ENCODE data around the gene PCDHA1.
"Not testable (repeated sequence)": the region's sequence is repeated elsewhere in the genome, so short reads cannot be mapped to it uniquely, and the experiment has no call there.

Gene PCDHA1

DNA sequence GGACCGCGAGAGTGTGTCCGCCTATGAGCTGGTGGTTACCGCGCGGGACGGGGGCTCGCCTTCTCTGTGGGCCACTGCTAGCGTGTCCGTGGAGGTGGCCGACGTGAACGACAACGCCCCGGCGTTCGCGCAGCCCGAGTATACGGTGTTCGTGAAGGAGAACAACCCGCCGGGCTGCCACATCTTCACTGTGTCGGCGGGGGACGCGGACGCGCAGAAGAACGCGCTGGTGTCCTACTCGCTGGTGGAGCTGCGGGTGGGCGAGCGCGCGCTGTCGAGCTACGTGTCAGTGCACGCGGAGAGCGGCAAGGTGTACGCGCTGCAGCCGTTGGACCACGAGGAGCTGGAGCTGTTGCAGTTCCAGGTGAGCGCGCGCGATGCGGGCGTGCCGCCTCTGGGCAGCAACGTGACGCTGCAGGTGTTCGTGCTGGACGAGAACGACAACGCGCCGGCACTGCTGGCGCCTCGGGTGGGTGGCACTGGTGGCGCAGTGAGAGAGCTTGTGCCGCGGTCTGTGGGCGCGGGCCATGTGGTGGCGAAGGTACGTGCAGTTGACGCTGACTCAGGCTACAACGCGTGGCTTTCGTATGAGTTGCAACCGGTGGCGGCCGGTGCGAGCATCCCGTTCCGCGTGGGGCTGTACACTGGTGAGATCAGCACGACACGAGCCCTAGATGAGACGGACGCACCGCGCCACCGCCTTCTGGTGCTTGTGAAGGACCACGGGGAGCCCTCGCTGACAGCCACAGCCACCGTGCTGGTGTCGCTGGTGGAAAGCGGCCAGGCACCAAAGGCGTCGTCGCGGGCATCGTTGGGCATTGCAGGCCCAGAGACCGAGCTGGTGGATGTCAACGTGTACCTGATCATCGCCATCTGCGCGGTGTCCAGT, 49.9 kb downstream of the PCDHA1 start:
- no peak for TF ChIP-seq ZBTB7A (IDR thresholded peaks at IDR 0.05; ENCODE audit: low read depth)
- TF ChIP-seq EP300 (IDR thresholded peaks at IDR 0.05; ENCODE audit: borderline replicate concordance) = no peak
- no peak for TF ChIP-seq TEAD4 (IDR thresholded peaks at IDR 0.05)
- no peak for TF ChIP-seq YY1 (IDR thresholded peaks at IDR 0.05; ENCODE audit: low read depth)
- TF ChIP-seq, protein P1, sequence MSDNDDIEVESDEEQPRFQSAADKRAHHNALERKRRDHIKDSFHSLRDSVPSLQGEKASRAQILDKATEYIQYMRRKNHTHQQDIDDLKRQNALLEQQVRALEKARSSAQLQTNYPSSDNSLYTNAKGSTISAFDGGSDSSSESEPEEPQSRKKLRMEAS (IDR thresholded peaks at IDR 0.05) = no peak
- TF ChIP-seq NFIC (IDR thresholded peaks at IDR 0.05) = no peak
- TF ChIP-seq, protein P2, sequence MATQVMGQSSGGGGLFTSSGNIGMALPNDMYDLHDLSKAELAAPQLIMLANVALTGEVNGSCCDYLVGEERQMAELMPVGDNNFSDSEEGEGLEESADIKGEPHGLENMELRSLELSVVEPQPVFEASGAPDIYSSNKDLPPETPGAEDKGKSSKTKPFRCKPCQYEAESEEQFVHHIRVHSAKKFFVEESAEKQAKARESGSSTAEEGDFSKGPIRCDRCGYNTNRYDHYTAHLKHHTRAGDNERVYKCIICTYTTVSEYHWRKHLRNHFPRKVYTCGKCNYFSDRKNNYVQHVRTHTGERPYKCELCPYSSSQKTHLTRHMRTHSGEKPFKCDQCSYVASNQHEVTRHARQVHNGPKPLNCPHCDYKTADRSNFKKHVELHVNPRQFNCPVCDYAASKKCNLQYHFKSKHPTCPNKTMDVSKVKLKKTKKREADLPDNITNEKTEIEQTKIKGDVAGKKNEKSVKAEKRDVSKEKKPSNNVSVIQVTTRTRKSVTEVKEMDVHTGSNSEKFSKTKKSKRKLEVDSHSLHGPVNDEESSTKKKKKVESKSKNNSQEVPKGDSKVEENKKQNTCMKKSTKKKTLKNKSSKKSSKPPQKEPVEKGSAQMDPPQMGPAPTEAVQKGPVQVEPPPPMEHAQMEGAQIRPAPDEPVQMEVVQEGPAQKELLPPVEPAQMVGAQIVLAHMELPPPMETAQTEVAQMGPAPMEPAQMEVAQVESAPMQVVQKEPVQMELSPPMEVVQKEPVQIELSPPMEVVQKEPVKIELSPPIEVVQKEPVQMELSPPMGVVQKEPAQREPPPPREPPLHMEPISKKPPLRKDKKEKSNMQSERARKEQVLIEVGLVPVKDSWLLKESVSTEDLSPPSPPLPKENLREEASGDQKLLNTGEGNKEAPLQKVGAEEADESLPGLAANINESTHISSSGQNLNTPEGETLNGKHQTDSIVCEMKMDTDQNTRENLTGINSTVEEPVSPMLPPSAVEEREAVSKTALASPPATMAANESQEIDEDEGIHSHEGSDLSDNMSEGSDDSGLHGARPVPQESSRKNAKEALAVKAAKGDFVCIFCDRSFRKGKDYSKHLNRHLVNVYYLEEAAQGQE (IDR thresholded peaks at IDR 0.05; ENCODE audit: low read depth) = no peak
- TF ChIP-seq, protein P3, sequence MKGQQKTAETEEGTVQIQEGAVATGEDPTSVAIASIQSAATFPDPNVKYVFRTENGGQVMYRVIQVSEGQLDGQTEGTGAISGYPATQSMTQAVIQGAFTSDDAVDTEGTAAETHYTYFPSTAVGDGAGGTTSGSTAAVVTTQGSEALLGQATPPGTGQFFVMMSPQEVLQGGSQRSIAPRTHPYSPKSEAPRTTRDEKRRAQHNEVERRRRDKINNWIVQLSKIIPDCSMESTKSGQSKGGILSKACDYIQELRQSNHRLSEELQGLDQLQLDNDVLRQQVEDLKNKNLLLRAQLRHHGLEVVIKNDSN (IDR thresholded peaks at IDR 0.05) = no peak
- TF ChIP-seq FOXM1 (IDR thresholded peaks at IDR 0.05; ENCODE audit: borderline replicate concordance, low read depth) = no peak
- no peak for TF ChIP-seq TCF12 (IDR thresholded peaks at IDR 0.05; ENCODE audit: low read depth)
- no peak for TF ChIP-seq EGR1 (IDR thresholded peaks at IDR 0.05)
- TF ChIP-seq TAF1 (IDR thresholded peaks at IDR 0.05; ENCODE audit: low read depth) = no peak

DNA sequence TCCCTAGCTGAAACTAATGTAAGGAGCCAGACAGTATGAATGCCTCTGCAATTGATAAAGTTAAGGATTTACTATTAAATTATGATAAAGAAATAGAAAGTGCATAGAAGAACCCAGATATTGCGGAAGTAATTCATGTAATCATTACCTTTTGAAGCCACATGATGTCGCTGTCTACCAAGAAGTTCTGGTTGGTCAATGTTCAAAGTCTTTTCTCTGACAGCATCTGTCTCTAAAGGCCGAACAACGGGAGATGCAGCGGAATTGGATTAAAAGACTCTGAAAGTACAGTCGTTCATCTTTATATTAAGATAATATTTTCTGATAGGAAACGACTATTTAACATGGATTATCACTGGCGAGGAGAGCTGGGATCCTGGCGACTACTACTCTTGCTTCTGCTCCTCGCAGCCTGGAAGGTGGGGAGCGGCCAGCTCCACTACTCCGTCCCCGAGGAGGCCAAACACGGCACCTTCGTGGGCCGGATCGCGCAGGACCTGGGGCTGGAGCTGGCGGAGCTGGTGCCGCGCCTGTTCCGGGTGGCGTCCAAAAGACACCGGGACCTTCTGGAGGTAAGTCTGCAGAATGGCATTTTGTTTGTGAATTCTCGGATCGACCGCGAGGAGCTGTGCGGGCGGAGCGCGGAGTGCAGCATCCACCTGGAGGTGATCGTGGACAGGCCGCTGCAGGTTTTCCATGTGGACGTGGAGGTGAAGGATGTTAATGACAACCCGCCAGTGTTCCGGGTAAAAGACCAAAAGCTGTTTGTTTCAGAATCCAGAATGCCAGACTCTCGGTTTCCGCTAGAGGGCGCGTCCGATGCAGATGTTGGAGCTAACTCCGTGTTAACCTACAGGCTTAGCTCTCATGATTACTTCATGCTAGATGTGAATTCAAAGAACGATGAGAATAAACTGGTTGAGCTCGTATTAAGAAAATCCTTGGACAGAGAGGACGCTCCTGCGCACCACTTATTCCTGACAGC, 55.3 kb downstream of the PCDHA1 start, which contains the start of gene PCDHA8:
Gene PCDHA8 (plus strand): TSS at position 210 of the 985 bp plus-strand sequence. CDS start 135 bp downstream, at position 345.
- TF ChIP-seq FOXM1 (IDR thresholded peaks at IDR 0.05; ENCODE audit: borderline replicate concordance, low read depth) = no peak
- TF ChIP-seq RAD21 (IDR thresholded peaks at IDR 0.05; ENCODE audit: low read depth) = peak; percentile 50

DNA sequence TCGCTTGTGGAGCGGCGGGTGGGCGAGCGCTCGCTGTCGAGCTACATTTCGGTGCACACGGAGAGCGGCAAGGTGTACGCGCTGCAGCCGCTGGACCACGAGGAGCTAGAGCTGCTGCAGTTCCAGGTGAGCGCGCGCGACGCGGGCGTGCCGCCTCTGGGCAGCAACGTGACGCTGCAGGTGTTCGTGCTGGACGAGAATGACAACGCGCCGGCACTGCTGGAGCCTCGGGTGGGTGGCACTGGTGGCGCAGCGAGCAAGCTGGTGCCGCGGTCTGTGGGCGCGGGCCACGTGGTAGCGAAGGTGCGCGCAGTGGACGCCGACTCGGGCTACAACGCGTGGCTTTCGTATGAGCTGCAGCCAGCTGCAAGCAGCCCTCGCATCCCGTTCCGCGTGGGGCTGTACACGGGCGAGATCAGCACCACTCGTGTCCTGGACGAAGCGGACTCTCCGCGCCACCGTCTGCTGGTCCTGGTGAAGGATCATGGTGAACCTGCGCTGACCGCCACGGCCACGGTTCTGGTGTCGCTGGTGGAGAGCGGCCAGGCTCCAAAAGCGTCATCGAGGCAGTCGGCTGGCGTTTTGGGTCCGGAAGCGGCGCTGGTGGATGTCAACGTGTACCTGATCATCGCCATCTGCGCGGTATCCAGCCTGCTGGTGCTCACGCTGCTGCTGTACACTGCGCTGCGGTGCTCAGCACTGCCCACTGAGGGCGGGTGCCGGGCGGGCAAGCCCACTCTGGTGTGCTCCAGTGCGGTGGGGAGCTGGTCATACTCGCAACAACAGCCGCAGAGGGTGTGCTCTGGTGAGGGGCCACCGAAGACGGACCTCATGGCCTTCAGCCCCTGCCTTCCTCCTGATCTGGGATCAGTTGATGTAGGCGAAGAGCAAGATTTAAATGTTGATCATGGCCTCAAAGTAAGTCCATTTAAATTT, 57.1 kb downstream of the PCDHA1 start:
- TF ChIP-seq EP300 (IDR thresholded peaks at IDR 0.05; ENCODE audit: borderline replicate concordance) = no peak

DNA sequence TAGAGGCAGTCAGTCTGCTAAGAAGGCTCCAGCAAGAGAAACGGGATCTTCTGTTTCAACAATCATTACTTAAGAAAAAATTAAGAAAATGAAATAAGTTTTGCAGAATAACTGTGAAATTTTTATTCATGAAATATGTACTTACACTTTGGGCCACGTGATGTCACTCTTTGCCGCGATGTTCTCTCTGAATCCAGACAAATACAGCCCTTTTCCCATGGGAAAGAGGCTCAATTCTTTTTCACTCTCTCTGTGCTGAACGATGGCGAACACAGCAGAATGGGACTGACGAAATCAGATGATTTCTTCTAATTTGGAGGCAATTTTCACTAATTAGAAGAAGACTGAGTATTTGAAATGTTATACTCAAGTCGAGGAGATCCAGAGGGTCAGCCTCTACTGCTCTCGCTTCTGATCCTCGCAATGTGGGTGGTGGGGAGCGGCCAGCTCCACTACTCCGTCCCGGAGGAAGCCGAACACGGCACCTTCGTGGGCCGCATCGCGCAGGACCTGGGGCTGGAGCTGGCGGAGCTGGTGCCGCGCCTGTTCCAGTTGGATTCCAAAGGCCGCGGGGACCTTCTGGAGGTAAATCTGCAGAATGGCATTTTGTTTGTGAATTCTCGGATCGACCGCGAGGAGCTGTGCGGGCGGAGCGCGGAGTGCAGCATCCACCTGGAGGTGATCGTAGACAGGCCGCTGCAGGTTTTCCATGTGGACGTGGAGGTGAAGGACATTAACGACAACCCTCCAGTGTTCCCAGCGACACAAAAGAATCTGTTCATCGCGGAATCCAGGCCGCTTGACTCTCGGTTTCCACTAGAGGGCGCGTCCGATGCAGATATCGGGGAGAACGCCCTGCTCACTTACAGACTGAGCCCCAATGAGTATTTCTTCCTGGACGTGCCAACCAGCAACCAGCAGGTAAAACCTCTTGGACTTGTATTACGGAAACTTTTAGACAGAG, 62.5 kb downstream of the PCDHA1 start, which contains the start of gene PCDHA9:
Gene PCDHA9 (plus strand): TSS at position 244 of the 964 bp plus-strand sequence. CDS start 114 bp downstream, at position 358.
- not testable (repeated sequence) for TF ChIP-seq CREB1 (IDR thresholded peaks at IDR 0.05; ENCODE audit: low read depth); NFIC (IDR thresholded peaks at IDR 0.05)
- TF ChIP-seq, protein P3 (IDR thresholded peaks at IDR 0.05) = not testable (repeated sequence)

DNA sequence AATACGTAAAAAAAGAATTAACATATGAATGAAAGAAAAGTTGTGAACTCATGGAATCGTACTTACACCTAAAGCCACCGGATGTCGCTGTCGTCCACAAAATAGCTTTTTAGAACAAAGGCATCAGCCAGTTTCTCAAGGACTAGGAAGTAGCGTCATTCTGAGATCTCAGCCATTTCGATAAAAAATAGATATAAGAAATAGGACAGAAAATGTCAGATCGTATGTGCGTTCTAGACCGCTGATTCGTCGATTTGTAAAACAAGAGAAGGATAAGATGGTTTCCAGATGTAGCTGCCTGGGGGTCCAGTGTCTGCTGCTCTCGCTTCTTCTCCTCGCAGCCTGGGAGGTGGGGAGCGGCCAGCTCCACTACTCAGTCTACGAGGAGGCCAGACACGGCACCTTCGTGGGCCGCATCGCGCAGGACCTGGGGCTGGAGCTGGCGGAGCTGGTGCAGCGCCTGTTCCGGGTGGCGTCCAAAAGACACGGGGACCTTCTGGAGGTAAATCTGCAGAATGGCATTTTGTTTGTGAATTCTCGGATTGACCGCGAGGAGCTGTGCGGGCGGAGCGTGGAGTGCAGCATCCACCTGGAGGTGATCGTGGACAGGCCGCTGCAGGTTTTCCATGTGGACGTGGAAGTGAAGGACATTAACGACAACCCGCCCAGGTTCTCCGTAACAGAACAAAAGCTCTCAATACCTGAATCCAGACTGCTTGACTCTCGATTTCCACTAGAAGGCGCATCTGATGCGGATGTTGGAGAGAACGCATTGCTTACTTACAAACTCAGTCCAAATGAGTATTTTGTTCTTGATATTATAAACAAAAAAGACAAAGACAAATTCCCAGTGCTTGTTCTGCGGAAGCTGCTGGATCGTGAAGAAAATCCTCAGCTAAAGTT, 70.1 kb downstream of the PCDHA1 start, which contains the start of gene PCDHA10:
Gene PCDHA10 (plus strand): TSS at position 126 of the 903 bp plus-strand sequence. CDS start 152 bp downstream, at position 278.
- TF ChIP-seq CREB1 (IDR thresholded peaks at IDR 0.05; ENCODE audit: low read depth) = no peak
- TF ChIP-seq RAD21 (IDR thresholded peaks at IDR 0.05; ENCODE audit: low read depth) = peak; percentile 30; the same call in 1 of the 2 replicates
